CD4-positive, alpha-beta T cell treated with Interleukin-12 subunit alpha and Interleukin-12 subunit beta, for 1 hour (primary cell): ENCODE data around the gene TMEM266.
A peak's percentile ranks its signal among the peaks of the same experiment; 100 is the strongest.

Source experiments
- DNase-seq: peaks from one replicate; pipeline ENCODE4 v3.0.0-alpha.2; 2020

TMEM266 gene

GRCh38 chr15:76138436-76138835, 78.7 kb downstream of the TMEM266 start:
- no peak for DNase-seq

GRCh38 chr15:76139368-76140073, 79.7 kb downstream of the TMEM266 start:
- peak; percentile 64 for DNase-seq

GRCh38 chr15:76140074-76140464, 80.3 kb downstream of the TMEM266 start:
- DNase-seq: no peak

- DNase-seq: no peak
Observed at GRCh38 chr15:76146812-76147211, 87.0 kb downstream of the TMEM266 start.

GRCh38 chr15:76147906-76148570, 88.3 kb downstream of the TMEM266 start:
- DNase-seq: peak; percentile 58

- DNase-seq: no peak
Observed at GRCh38 chr15:76149291-76149915, 89.6 kb downstream of the TMEM266 start.

- DNase-seq: no peak
Observed at GRCh38 chr15:76150513-76150912, 90.7 kb downstream of the TMEM266 start.

- DNase-seq: peak; percentile 68
Observed at GRCh38 chr15:76150971-76151598, 91.3 kb downstream of the TMEM266 start.

- DNase-seq: no peak
Observed at GRCh38 chr15:76151599-76151974, 91.8 kb downstream of the TMEM266 start.

- DNase-seq: no peak
Observed at GRCh38 chr15:76152197-76152596, 92.4 kb downstream of the TMEM266 start.

- DNase-seq: no peak
Observed at GRCh38 chr15:76153241-76154197, 93.7 kb downstream of the TMEM266 start.

GRCh38 chr15:76155731-76156130, 95.9 kb downstream of the TMEM266 start:
- no peak for DNase-seq

GRCh38 chr15:76158226-76158625, 98.4 kb downstream of the TMEM266 start:
- no peak for DNase-seq

GRCh38 chr15:76158815-76159214, 99.0 kb downstream of the TMEM266 start:
- no peak for DNase-seq

- DNase-seq: no peak
Observed at GRCh38 chr15:76159282-76159681, 99.5 kb downstream of the TMEM266 start.

- DNase-seq: no peak
Observed at GRCh38 chr15:76160426-76161152, 100.8 kb downstream of the TMEM266 start.

- DNase-seq: no peak
Observed at GRCh38 chr15:76161153-76162035, 101.6 kb downstream of the TMEM266 start.

GRCh38 chr15:76162036-76162398, 102.2 kb downstream of the TMEM266 start:
- DNase-seq: no peak

- no peak for DNase-seq
Observed at GRCh38 chr15:76162784-76163456, 103.1 kb downstream of the TMEM266 start.
